ENCODE measurements around the gene RELN.

Gene RELN

GRCh38 chr7:103771294-103771693, 218.2 kb downstream of the RELN start:
- H3K4me3 ChIP-seq (ENCODE audit: low read depth, low read length, poor library complexity, severe bottlenecking), result no peak overlapping the region
- no peaks in the 10 kb centered on the region for H3K4me1 ChIP-seq (ENCODE audit: insufficient read depth, low read length, severe bottlenecking)
- no peaks in the 10 kb centered on the region for H3K27me3 ChIP-seq (ENCODE audit: insufficient read depth, low read length)
- H3K36me3 ChIP-seq (ENCODE audit: insufficient read depth, low read length), result no peaks in the 10 kb centered on the region
- H3K9me2 ChIP-seq (ENCODE audit: low read depth, low read length), result no peaks in the 10 kb centered on the region
- no peak overlapping the region for H3K27ac ChIP-seq (ENCODE audit: low read depth, low read length, poor library complexity, severe bottlenecking)
- no peaks in the 10 kb centered on the region for H4K20me1 ChIP-seq (ENCODE audit: insufficient read depth, low read length)
- TF ChIP-seq EZH2 (IDR thresholded peaks at IDR 0.05; ENCODE audit: borderline replicate concordance, low read length), result no peak
- TF ChIP-seq CTCF (IDR thresholded peaks at IDR 0.05; ENCODE audit: low read length), result no peak
- no peak overlapping the region for H3K4me2 ChIP-seq (ENCODE audit: low read length)
- H3K9ac ChIP-seq (ENCODE audit: low read length), result no peak overlapping the region
- no peak overlapping the region for H2AFZ ChIP-seq (ENCODE audit: low read length)
- H3K9me3 ChIP-seq (ENCODE audit: low read length), result no peaks in the 10 kb centered on the region
- no peaks in the 10 kb centered on the region for H3K79me2 ChIP-seq (ENCODE audit: insufficient read depth, low read length)
- H3F3A ChIP-seq (ENCODE audit: insufficient read depth, low read length), result no peaks in the 10 kb centered on the region

DNA sequence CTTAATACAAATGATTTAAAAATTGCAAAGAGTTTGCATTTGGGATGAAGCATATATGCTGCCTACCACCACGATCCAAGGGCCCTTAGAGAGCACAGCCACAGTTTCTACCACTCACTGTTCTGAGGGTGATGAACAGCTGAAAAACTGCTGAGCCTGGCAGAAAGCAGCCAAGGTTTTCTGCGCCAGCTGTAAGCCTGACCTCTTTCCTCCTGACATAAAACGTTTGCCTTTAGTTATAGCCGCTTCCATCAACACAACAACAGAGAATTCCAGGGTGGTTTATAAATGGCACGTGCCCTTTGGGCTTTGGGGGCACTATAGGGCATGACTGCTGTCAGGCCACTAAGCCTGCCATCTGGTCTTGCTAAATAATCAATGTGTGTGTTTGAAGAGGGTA, 222.8 kb downstream of the RELN start:
- H3K9ac ChIP-seq (ENCODE audit: low read length), result no peak overlapping the region
- H3K27ac ChIP-seq (ENCODE audit: low read depth, low read length, poor library complexity, severe bottlenecking), result no peak overlapping the region

DNA sequence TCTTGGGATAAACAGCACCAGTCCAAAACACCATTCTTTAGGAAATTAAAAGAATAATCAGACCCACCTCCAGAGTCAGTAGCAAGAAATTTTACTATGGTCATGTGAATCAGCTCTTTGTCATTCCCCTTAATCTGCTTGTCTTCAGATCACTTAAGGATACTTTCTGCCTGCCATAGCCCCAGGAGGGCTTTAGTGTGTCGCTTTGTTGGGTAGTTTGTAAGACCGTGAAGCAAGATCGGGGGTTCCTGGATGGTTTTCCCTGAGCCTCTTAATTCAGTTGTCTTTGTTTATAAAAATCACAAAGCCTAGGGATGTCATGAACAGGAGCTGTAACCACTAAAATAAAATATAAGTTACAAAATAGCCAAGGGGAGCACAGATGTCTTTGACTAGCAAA, 223.6 kb downstream of the RELN start:
- H3F3A ChIP-seq (ENCODE audit: insufficient read depth, low read length), result no peaks in the 10 kb centered on the region
- no peaks in the 10 kb centered on the region for H3K4me1 ChIP-seq (ENCODE audit: insufficient read depth, low read length, severe bottlenecking)
- no peak overlapping the region for H3K4me3 ChIP-seq (ENCODE audit: low read depth, low read length, poor library complexity, severe bottlenecking)
- H3K9me2 ChIP-seq (ENCODE audit: low read depth, low read length), result no peaks in the 10 kb centered on the region
- H3K9me3 ChIP-seq (ENCODE audit: low read length), result no peaks in the 10 kb centered on the region
- H3K27me3 ChIP-seq (ENCODE audit: insufficient read depth, low read length), result no peaks in the 10 kb centered on the region
- no peaks in the 10 kb centered on the region for H4K20me1 ChIP-seq (ENCODE audit: insufficient read depth, low read length)
- H3K27ac ChIP-seq (ENCODE audit: low read depth, low read length, poor library complexity, severe bottlenecking), result no peak overlapping the region
- H3K4me2 ChIP-seq (ENCODE audit: low read length), result no peak overlapping the region
- no peaks in the 10 kb centered on the region for H3K79me2 ChIP-seq (ENCODE audit: insufficient read depth, low read length)
- no peak overlapping the region for H3K9ac ChIP-seq (ENCODE audit: low read length)
- H2AFZ ChIP-seq (ENCODE audit: low read length), result no peak overlapping the region
- TF ChIP-seq EZH2 (IDR thresholded peaks at IDR 0.05; ENCODE audit: borderline replicate concordance, low read length) (no peak), CTCF (IDR thresholded peaks at IDR 0.05; ENCODE audit: low read length) (no peak)
- H3K36me3 ChIP-seq (ENCODE audit: insufficient read depth, low read length), result no peaks in the 10 kb centered on the region

More for the DNA sequence above, 222.8 kb downstream of the RELN start:
- no peak for TF ChIP-seq CTCF (IDR thresholded peaks at IDR 0.05; ENCODE audit: low read length)
- TF ChIP-seq EZH2 (IDR thresholded peaks at IDR 0.05; ENCODE audit: borderline replicate concordance, low read length), result no peak
- H3K9me2 ChIP-seq (ENCODE audit: low read depth, low read length), result no peaks in the 10 kb centered on the region
- no peaks in the 10 kb centered on the region for H3F3A ChIP-seq (ENCODE audit: insufficient read depth, low read length)
- H4K20me1 ChIP-seq (ENCODE audit: insufficient read depth, low read length), result no peaks in the 10 kb centered on the region
- no peak overlapping the region for H3K4me2 ChIP-seq (ENCODE audit: low read length)
- no peaks in the 10 kb centered on the region for H3K36me3 ChIP-seq (ENCODE audit: insufficient read depth, low read length)
- H3K79me2 ChIP-seq (ENCODE audit: insufficient read depth, low read length), result no peaks in the 10 kb centered on the region
- no peaks in the 10 kb centered on the region for H3K27me3 ChIP-seq (ENCODE audit: insufficient read depth, low read length)
- H2AFZ ChIP-seq (ENCODE audit: low read length), result no peak overlapping the region
- H3K4me1 ChIP-seq (ENCODE audit: insufficient read depth, low read length, severe bottlenecking), result no peaks in the 10 kb centered on the region
- H3K4me3 ChIP-seq (ENCODE audit: low read depth, low read length, poor library complexity, severe bottlenecking), result no peak overlapping the region
- H3K9me3 ChIP-seq (ENCODE audit: low read length), result no peaks in the 10 kb centered on the region

All from OCI-LY1 (cell line).